Inferior parietal cortex (tissue), 1 donor: ENCODE results near the gene SLC35B4.
"Not testable (repeated sequence)": the region's sequence is repeated elsewhere in the genome, so short reads cannot be mapped to it uniquely, and the experiment has no call there.

Experiments
- DNase-seq: peaks from one replicate; pipeline ENCODE4 v3.0.0-alpha.2; 2016; ENCODE audit errors: extremely low spot score

SLC35B4 gene

GRCh38 chr7:134331393-134331792 is 14.7 kb upstream of the SLC35B4 start:
- DNase-seq: no peak

- no peak for DNase-seq
Measured at GRCh38 chr7:134330974-134331373, 14.2 kb upstream of the SLC35B4 start.

GRCh38 chr7:134329614-134330346 is 13.1 kb upstream of the SLC35B4 start:
- DNase-seq: no peak

GRCh38 chr7:134328900-134329299 is 12.2 kb upstream of the SLC35B4 start:
- DNase-seq: no peak

GRCh38 chr7:134327896-134328295 is 11.2 kb upstream of the SLC35B4 start:
- DNase-seq: peak; percentile 59

- no peak for DNase-seq
Measured at GRCh38 chr7:134324107-134324506, 7.4 kb upstream of the SLC35B4 start.

- DNase-seq: no peak
Measured at GRCh38 chr7:134320201-134320600, 3.5 kb upstream of the SLC35B4 start.

- no peak for DNase-seq
Measured at GRCh38 chr7:134318443-134318842, 1.7 kb upstream of the SLC35B4 start.

- DNase-seq: no peak
Measured at GRCh38 chr7:134317434-134317833, 704 bp upstream of the SLC35B4 start.

- no peak for DNase-seq
Measured at GRCh38 chr7:134315679-134316538, 821 bp downstream of the SLC35B4 start.

GRCh38 chr7:134313543-134313942 is 3.2 kb downstream of the SLC35B4 start:
- DNase-seq: no peak

GRCh38 chr7:134312717-134313116 is 4.0 kb downstream of the SLC35B4 start:
- no peak for DNase-seq

GRCh38 chr7:134311807-134312206 is 4.9 kb downstream of the SLC35B4 start:
- no peak for DNase-seq

GRCh38 chr7:134308548-134308947 is 8.2 kb downstream of the SLC35B4 start:
- no peak for DNase-seq

GRCh38 chr7:134307320-134307719 is 9.4 kb downstream of the SLC35B4 start:
- DNase-seq: no peak

GRCh38 chr7:134302120-134302519 is 14.6 kb downstream of the SLC35B4 start:
- no peak for DNase-seq

GRCh38 chr7:134301592-134301991 is 15.1 kb downstream of the SLC35B4 start:
- DNase-seq: no peak

- DNase-seq: no peak
Measured at GRCh38 chr7:134300988-134301387, 15.7 kb downstream of the SLC35B4 start.

- peak; percentile 85 for DNase-seq
Measured at GRCh38 chr7:134298902-134299683, 17.6 kb downstream of the SLC35B4 start.

- DNase-seq: no peak
Measured at GRCh38 chr7:134297489-134297888, 19.2 kb downstream of the SLC35B4 start.

GRCh38 chr7:134295982-134296381 is 20.7 kb downstream of the SLC35B4 start:
- DNase-seq: not testable (repeated sequence)
